A549 treated with GW870086 at 1 μM for 4 hours (cell line): Measurements from ENCODE around the gene OR4L1. TPM values are rescaled to one million over a fixed set of nuclear protein-coding genes. Genes with fewer than 3 reads are reported as not detected.

Experiments used
- total RNA-seq: library from RNA; stranded (reverse); fragments of 200-300 nt; extraction: Qiagen RNA extraction; gene quantifications from 5 replicates; pipeline ENCODE4 v1.2.3, GENCODE V29; 2022; ENCODE audit warnings: low read depth

The OR4L1 gene, protein sequence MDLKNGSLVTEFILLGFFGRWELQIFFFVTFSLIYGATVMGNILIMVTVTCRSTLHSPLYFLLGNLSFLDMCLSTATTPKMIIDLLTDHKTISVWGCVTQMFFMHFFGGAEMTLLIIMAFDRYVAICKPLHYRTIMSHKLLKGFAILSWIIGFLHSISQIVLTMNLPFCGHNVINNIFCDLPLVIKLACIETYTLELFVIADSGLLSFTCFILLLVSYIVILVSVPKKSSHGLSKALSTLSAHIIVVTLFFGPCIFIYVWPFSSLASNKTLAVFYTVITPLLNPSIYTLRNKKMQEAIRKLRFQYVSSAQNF
- total RNA-seq: not detected in 5 replicates

GRCh38 chr14:20059745-20060144, at the start of gene OR4L1:
Gene OR4L1, plus strand, starts transcription at chr14:20060045. Its CDS starts 0 bp downstream, at chr14:20060045.

GRCh38 chr14:20019257-20019865, 40.5 kb upstream of the OR4L1 start, which contains the start of gene OR4K14:
Gene OR4K14, minus strand, starts transcription at chr14:20019307. Its CDS starts 4,114 bp downstream, at chr14:20015193.

GRCh38 chr14:20035938-20036337, 23.9 kb upstream of the OR4L1 start, which contains the start of gene OR4K13:
Gene OR4K13, minus strand, starts transcription at chr14:20036038. Its CDS starts 1,280 bp downstream, at chr14:20034758.

DNA sequence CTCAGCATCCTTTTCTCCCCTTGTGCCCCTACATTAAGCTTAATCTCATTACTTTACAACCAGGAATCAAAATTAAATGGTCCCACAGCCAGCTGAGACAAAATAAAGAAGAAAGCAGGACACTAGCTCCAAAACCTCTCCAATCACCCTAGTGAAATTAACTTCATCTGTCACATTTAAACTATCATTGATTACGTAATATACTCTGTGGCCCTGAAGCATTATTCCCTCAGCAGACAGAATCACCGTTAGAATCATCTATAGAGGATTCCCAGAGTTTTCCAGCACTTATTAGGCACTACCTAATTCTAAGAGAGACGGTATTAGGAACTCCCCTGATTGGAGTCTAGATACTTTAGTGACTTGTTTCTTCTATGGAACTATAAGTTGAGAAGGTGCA, 50.6 kb downstream of the OR4L1 start, which contains the start of gene OR4K17:
OR4K17 (plus strand) TSS at position 302 of the 400 bp plus-strand sequence. CDS start 6,761 bp downstream, outside the sequence.

Other genes with a start within 250 kb of the OR4L1 start
- gene OR4K2, start 184.9 kb upstream of the OR4L1 start, total RNA-seq: not detected in 5 replicates
- not detected in 5 replicates for gene OR4K5, start 139.4 kb upstream of the OR4L1 start, total RNA-seq
- gene OR4K1, start 129.1 kb upstream of the OR4L1 start, total RNA-seq: not detected in 5 replicates
- gene OR4K15, start 84.5 kb upstream of the OR4L1 start, total RNA-seq: not detected in 5 replicates
- not detected in 5 replicates for gene OR4Q2, start 57.9 kb upstream of the OR4L1 start, total RNA-seq
- not detected in 5 replicates for gene OR4K14, start 40.7 kb upstream of the OR4L1 start, total RNA-seq
- gene OR4K13, start 24.0 kb upstream of the OR4L1 start, total RNA-seq: not detected in 5 replicates
- gene OR4K17, start 50.7 kb downstream of the OR4L1 start, total RNA-seq: not detected in 5 replicates
- not detected in 5 replicates for gene OR4N5, start 78.8 kb downstream of the OR4L1 start, total RNA-seq
- gene OR11G2, start 130.9 kb downstream of the OR4L1 start, total RNA-seq: not detected in 5 replicates
- not detected in 5 replicates for gene OR11H6, start 163.7 kb downstream of the OR4L1 start, total RNA-seq
- not detected in 5 replicates for gene OR11H7, start 168.9 kb downstream of the OR4L1 start, total RNA-seq
- gene OR11H4, start 179.2 kb downstream of the OR4L1 start, total RNA-seq: not detected in 5 replicates
- 15.0 to 26.9 TPM (median 20.1 TPM) in 5 replicates for gene TTC5, start 245.9 kb downstream of the OR4L1 start, total RNA-seq